SHP77 (cell line): ENCODE data around the gene FAM181A.

ENCODE experiments used
- DNase-seq, 2 experiments: peaks; one replicate each; lab custom pipeline; 2025; lab: John Stamatoyannopoulos, UW

The FAM181A gene

DNA sequence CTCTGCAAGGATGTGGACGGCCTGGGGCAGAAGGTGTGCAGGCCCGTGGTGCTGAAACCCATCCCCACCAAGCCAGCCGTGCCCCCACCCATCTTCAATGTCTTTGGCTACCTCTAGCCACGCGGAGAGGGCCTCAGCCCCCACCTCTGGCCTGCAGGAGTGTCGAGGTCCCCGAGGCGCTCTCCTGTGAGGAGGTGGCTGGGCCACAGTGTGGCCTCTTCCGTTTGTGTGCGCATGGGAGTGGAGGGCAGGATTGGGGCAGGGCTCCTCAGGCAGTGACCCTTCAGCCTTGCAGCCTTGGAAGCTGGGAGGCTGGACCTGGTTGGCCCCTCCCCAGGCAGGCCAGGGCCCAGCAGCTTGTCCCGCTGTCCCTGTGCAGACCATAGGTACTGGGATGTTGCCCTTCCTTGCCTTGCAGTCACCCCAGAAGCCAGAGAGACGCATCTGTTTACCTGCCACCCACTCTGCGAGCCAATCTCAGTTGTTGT is 1.9 kb downstream of the FAM181A start:
- DNase-seq, result no peak

DNA sequence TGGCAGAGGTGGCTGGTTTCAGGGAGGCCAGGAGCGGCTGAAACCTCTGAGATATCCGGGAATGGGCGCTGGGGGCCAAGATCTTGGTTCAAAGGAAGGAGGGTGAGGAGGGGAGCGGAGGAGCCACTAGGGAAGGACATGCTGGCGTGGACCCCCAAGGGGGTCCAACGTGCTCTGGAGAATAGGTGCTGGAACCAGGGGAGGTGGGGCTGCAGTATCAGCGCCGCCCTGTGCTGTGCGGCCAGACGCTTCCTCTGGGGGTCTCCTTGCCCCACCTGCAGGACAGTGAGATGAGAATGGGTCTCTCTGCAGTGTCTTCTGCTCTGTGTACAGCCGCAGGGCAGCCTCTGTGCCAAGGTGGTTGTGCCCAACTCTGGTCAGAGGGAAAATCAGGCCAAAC is 2.5 kb downstream of the FAM181A start:
- no peak for DNase-seq

DNA sequence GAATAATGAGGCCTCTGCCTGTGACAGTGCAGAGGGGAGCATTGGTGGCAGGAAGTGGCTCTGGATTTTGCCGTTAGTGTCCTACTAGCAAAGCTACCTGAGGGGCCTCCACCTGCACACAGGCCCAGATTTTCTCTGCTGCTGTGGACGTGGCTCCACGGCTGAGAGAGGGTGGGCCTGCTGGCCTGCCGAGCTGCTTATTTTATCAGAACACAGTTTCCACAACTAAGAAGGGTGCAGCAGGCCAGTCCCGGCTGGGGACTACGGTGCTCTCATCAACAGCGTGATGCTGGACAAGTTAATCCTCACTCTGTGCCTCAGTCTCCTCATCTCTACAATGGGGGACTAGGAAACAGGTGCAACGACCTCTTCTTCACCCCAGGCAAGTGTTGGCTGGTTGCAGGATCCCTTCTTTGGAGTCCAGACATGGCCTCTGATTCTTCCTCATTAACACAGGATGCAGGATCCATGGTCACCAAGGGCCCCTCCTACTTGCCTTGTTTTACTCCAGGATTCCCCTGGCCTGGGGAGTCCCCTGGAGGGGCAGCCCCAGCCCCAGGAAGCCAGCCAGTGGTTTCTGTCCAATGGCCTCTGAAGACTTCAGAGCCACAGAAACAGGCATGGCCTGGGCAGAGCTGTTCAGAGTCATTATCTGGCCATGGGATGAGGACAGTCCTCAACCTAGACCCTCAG is 3.3 kb downstream of the FAM181A start:
- no peak for DNase-seq

DNA sequence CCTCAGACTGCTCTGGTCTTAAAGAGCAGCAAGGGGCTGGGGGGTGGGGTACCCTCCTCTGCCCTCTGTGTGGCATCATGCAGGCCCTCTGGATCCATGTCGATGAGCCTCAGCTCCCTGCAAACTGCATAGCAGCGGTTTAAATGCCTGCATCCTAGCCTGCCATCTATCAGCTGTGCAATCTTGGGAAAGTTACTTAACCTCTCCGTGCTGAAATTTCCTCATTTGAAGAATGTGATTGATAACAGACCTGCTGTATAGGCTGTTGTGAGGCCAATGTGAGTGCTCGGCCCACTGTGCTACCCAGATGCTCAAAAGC is 3.8 kb downstream of the FAM181A start:
- no peak for DNase-seq

DNA sequence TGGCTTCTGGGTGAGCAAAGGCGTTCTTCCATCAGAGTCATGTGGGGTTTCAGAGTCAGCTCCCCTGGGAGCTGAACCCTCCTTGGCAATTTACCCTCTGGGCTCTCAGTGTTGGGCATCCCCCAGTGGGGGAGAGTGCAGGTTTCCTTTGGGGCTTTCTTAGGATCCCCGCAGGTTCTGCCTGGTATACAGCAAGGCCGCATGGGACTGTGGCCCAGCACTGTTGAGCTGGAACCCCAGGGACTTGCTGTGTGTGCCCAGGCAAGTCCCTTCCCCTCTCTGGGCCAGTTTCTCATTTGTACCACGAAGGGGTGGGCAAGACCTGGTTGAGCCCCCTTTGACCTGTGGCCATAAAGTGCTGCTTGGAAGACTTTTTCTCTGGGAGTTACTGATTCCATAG is 5.5 kb downstream of the FAM181A start:
- no peak for DNase-seq

DNA sequence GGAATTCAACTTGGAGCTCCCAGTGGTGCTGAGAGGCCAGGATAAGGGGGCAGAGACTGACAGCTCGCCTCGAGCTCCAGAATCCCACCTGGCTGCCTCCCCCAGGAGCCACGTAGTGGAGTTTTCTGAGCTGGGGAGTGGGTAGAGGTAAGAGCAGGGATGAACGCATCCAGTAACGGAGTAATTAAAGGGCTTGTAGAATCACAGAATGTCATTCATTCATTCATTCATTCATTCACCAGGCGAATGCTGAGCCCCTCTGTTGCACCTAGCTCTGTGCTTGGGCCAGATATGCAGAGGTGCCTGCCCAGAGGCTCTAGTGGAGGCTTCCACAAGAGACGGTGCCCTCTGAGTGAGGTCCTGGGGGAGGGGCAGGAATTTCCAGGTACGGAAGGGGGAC is 8.1 kb downstream of the FAM181A start:
- DNase-seq, result no peak

DNA sequence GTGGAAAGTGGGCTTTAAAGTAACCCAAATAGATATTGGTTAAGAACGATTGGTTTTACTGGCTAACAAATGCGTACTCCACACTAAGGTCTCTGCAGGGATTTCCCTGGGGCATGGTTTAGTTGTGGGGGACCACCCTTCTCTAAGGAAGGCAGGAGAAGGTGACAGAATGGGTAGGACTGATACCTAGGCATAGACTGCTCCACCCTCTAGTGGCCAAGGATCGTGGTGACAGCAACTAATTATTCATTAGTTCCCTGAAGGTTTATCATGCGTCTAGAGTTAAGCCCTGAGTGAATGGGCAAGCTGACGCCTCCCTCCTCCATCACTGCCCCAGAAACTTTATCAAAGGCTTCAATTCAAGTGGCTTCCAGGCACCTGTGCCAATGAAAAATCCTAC is 9.1 kb downstream of the FAM181A start:
- no peak for DNase-seq

DNA sequence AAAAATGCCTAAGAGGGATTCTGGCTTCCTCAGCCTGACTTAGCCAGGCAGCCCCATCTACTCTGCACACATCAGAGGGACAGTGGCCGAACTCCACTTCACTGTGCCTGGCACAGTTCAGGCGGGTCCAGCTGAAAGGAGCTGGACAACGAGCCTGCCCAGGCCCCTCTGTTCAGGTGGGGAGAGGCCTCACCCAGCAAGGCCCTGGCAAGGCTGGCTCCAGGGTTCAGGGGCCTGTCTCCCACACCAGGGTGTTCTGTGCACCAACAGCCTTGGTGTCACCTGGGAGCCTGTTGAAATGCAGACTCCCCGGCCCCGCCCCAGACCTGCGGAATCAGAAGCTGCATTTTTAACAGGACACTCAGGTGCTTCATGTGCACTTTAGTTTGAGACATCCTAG is 9.8 kb downstream of the FAM181A start:
- DNase-seq, result no peak

DNA sequence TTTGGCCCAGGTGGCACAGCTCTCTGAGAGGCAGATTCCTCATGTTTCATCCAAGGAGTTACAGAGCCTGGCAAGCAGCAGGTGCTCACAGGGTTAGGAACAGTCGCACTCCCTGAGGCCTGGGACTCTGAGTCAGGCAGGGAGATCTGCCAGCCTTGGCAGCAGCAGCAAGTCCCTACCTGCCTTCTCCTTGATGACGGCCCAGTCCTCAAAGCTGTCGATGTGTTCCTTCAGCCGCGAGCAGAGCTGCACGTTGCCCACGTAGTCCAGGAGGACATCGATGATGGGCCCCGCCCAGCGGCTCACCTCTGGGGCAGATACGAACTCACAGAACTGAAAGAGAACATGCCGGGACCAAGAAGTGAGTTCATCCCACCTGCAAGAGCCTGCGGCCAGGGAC is 10.4 kb downstream of the FAM181A start:
- no peak for DNase-seq

DNA sequence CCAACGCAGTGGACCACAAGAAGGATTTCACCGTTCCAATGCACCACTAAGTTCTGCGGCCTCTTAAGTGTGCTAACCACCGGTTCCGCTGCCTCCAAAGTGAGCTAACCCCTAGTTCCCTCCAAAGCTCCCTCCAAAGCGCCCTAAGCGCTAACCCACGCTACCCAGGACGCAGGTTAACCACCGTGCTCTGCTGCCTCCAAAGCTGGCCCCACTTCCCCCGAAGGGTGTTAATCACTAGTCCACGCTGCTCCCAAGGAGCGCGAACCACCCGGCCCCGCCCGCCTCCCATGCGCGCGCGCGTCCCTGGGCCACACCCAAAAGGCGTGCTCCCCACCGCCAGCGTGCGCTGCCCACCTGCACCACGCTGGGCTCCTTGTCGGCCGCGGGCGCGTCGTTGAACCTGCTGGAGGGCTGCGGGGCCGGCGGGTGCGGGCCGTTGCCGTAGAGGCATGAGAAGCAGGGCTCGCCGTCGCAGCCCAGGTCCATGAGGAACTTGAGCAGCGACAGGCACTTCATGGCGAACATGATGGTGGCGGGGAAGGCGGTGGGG is 11.7 kb downstream of the FAM181A start:
- no peak for DNase-seq

DNA sequence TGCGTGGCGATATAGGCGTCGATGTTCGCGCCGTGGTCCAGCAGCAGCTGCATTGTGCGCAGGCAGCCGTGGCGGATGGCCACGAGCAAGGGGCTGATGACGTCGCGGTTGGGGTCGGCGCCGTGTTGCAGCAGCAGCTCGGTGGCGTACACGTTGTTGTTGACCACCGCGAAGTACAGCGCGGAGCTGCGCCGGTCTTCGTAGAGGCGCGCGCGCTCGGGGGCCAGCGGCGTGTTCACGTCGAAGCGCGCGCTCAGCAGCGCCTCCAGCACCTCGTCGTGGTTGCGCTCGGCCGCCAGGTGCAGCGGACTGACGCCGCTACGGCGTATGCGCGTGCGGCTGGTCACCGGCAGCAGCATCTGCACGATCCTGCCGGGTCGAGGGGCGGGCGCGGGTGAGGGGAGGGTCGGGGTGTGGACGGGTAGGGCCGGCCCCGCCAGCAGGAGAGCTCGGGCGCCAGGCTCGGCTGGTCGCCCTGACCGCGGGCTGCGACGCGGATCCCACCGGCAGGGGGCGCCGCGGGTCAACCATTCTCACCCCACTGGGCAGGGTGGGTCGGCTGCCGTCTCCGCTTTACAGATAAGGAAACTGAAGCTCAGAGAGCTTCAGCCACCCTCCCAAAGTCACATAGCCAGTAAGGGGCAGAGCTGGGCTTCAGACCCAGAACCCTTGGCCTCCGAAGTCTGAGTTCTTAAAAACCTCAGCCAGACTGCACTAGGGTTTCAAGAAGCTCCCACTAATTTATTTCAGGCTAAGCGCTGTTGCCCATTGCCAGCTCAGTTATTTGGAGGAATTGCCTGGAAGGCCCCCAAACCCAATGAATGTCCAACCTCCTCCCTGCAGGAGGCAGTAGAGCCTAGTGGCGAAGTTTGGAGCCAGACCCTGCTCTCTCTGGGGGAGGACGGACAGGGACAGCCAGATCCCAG is 12.4 kb downstream of the FAM181A start:
- DNase-seq, result peak; percentile 34 to 41

DNA sequence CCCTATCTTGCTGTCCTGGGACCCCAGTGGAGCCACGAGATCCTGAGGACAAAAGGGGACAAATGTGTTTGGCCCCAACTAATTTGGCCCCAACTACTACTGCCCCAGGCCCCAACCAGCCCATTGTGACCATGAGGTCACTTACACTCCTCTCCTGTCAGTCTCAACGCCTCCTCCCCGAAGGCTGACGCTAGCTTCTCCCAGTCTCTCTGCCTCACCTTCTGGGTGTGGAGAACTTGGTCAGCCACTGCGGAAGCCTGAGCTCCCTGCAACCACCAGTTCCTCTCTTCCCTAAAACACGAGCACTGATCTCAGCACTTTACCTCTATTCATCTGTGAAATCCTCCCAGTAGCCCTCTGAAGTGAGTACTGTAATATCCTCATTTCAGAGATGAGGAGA is 13.3 kb downstream of the FAM181A start:
- no peak for DNase-seq

DNA sequence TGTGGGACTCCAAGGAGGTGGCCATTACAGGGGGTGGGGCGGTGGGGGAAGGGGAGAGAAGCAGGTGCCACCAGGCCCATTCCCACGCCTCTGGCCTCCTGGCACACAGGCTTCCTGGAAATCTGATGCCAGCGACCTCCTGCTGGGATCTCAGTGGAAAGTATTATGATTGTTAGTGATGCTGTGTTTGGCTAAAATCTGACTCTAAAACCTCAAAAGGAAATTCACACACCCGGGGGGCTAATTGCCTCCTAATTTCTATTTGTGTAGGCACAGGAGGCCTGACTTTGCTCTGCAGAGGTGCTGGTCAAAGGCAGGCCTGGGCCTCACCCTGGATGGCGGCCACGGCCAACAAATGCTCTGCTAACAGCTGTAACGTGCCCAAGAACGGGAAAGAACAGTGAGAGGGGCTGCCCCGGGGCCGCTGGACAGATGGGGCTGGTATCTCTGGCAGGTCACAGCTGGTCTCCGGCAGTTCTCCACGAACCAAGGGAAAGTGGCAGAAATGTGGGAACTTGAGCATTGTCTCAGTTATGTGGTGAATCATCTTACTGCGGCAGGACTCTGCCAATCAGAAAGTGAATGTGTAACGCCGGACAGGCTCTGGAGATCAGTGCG is 14.3 kb downstream of the FAM181A start:
- DNase-seq, result peak; percentile 32 to 45

DNA sequence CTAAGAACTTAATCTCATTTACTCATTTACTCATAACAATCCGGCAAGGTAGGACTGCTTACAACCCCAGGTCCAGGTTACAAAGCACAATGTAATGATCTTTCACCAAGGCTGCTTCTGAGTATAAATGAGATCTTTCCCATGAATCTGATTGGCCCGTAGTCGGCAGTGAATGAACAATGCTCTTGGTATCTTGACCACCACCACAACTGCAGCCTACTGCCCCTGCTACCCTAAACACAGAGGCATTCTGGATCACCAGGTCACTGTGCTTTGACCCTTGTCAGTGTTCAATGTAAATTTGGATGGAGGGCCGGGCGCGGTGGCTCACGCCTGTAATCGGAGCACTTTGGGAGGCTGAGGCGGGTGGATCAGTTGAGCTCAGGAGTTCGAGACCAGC is 15.9 kb downstream of the FAM181A start:
- no peak for DNase-seq

DNA sequence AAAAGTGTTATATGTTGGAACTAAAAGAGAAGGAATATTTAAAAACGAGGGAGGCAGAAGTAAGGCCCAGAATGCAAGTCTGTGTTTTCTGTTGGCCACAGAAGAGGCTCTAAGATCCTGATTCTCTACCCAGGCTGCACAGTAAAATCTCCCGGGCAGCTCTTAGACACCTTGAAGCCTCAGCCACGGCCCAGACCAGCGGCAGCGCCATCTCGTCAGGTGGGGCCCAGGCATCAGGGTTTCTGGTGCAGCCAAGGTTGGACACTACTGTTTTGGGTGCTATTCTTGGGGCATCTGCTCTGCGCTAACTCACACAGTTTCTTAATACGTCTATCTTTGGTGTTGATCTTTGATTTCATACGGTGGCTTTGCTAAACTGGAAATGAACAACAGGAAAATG is 16.8 kb downstream of the FAM181A start:
- DNase-seq, result no peak

DNA sequence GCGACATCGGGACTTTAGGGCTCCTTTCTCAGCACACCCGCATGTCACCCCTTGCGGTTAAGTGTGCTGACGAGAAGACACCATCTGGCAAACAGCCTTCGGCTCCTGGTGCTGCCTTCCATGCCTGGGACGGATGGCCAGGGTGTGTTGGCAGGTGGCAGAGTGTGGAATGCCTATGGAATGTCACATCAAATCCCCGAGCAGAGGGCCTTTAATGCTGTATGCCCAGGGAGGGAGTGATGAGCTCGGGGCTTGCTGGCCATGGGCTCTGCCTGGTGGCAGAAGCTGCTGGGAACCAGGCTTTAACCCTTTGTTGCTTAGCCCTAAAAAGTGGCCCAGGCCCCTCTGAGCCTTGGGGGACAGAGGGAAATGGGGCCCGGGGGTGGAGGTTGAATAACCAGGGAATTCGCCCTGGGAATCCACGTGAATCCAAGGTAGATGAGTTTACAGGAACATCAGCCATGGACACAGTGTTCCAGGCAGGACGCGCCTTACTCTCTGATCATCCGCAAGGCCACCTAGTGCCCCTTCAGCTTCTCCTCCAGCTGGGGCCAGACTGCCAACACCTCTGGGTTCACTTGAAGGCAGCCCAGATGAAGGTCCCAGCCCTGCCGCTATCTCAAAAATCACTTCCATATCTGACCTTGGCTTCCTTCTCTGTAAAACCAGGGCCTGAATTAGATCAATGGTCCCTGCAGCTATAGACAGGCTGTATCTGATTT is 17.4 kb downstream of the FAM181A start:
- DNase-seq, result no peak

DNA sequence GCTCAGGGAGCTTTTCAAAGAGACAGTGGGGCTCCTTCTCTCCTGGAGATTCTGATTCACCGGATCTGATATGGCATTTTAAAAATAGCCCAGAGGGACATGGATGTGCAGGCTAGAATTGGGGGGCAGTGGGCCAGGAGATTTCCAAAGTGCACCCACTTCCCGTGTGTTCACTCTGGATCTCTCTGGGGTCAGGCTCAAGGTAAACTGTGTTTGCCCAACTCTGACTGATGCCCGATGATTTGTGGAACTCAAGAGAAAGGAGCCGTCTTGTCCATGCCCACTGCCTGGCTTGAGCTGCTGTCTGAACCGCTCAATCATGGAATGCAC is 17.9 kb downstream of the FAM181A start:
- no peak for DNase-seq

DNA sequence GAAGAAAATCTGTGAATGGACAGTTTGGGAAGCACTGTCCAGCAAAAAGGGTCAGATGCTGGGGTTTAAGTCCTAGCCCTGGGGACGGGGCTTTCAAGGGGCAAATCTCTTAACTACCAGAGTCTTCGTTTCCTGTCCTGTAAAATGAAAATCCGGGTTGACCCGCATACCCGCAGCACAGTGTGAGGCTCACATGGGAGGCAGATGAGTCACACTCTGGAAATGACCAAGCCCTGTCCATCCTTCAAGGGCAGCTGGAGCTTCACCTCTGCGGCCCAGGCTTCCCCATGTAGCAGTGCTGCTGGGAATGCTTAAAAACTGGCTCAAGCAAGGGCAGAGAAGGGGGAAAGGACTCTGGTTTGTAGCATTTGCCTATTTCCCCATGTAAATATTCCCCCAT is 19.0 kb downstream of the FAM181A start:
- no peak for DNase-seq

DNA sequence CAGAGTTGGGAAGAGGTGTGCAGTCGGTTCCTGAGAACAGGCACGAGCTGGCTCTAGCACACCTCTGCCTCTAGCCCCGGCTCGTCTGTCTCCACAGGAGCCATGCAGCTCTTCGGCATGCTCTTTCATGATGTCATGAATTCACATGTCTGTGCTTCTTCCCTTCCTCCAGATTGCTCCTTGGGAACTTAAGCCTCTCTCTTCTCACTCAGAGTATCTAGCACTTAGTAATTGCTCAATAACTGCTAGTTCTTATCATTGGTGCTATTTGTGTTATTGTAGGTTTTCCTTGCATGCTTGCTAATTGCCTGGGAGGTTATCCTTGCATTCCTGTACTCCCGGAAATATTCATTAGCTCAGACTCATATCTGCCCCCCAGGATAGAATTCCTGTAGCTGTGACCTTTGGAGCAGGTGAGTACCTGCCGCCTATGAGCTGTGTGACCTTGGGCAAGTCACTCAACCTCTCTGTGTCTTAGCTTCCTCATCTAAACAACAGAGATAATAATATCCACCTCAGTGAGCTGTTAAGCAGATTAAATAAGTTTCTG is 19.5 kb downstream of the FAM181A start:
- no peak for DNase-seq

DNA sequence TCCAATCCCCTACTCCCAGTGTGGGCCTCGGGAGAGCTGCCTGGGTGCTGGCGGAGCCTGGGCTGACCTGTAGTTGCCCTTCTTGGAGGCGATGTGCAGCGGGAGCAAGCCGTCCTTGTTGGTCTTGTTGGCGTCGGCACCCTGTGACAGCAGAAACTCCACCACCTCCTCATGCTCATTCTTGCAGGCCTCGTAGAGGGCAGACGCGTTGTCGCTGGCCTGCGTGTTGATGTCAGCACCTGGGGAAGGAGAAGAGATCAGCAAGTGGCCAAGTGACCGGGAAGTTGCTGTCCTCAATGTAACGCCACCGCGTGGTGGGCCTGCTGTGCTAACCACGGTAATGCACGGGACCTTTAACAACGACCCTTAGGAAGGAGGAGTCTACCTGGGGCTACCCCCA is 20.1 kb downstream of the FAM181A start:
- DNase-seq, result no peak

DNA sequence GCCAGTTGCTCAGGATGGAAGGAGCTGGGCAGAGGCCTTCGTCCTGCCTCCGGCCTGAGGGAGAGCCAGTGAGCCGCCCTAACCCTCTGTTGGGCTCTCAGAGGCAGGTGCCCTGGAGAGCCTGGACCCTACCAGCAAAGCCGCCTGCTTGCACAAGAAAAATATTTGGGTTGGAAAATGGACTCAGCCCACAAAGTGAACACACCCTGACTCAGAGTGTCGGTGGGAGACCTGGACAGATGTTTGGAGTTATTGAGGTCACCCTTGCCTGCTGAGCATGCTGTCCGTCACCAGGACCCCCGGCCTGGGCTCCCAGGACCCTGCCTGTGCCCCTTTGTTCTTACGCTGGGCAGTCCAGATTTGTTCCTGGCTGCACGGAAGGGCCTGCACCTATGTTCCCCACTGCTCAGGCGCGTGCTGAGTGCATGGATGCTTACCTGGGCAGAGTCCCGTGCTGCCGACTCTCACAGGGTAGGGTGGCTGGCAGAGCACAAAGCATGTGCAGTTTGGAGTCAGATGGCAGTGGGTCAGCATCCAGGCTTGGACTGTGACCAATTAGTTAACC is 22.4 kb downstream of the FAM181A start:
- DNase-seq, result no peak
